Natural killer cell (primary cell): ENCODE data around the gene NFIA. TPM values are rescaled to one million over a fixed set of nuclear protein-coding genes. Genes with fewer than 3 reads are reported as not detected.

Experiments
- ATAC-seq, 3 donors: fragments of 150-1000 bp in 2 of 3; fragments of 200-7000 bp in 1 of 3; cut with Tn5 transposase; 1 replicate in 1 of 3; 2 replicates in 2 of 3; pipeline ENCODE4 v1.10.0; 2021; ENCODE audit warnings: mild to moderate bottlenecking in 2 of 3, moderate library complexity in 2 of 3
- DNase-seq, 2 donors: peaks; one replicate each; pipeline versions ENCODE4 v3.0.0 to v3.0.0-alpha.2; 2013 to 2021; ENCODE audit warnings: mixed read lengths in 1 of 2
- H3K27ac ChIP-seq: one replicate; pipeline ENCODE4 v1.5.1; 2013; ENCODE audit warnings: mild to moderate bottlenecking, low read length
- H3K27me3 ChIP-seq: one replicate; pipeline ENCODE4 v1.6.1; 2013; ENCODE audit warnings: low read length; ENCODE audit not compliant: control insufficient read depth, insufficient read depth
- H3K36me3 ChIP-seq: one replicate; pipeline ENCODE4 v1.6.1; 2013; ENCODE audit warnings: low read length; ENCODE audit not compliant: control insufficient read depth, insufficient read depth
- H3K4me1 ChIP-seq: one replicate; pipeline ENCODE4 v1.6.1; 2013; ENCODE audit warnings: low read length; ENCODE audit not compliant: control insufficient read depth, insufficient read depth
- H3K4me3 ChIP-seq: one replicate; pipeline ENCODE4 v1.5.1; 2013; ENCODE audit warnings: low read length
- H3K9me3 ChIP-seq: one replicate; pipeline ENCODE4 v1.6.1; 2013; ENCODE audit warnings: low read length; ENCODE audit not compliant: control insufficient read depth, insufficient read depth
- H3K27ac Mint-ChIP-seq, 2 donors: one replicate each; pipeline ENCODE4 v1.8.0; 2022; ENCODE audit warnings: mild to moderate bottlenecking in 2 of 2, mixed read lengths in 2 of 2, moderate library complexity in 1 of 2
- H3K27me3 Mint-ChIP-seq, 2 donors: one replicate each; pipeline ENCODE4 v1.8.0; 2022; ENCODE audit warnings: low read depth in 2 of 2, mixed read lengths in 2 of 2
- H3K36me3 Mint-ChIP-seq: one replicate; pipeline ENCODE4 v1.8.0; 2022; ENCODE audit warnings: mixed read lengths
- H3K4me1 Mint-ChIP-seq, 2 donors: one replicate each; pipeline ENCODE4 v1.8.0; 2022; ENCODE audit warnings: mixed read lengths in 2 of 2
- H3K4me3 Mint-ChIP-seq: one replicate; pipeline ENCODE4 v1.8.0; 2022; ENCODE audit warnings: mild to moderate bottlenecking, moderate library complexity, mixed read lengths
- H3K9me3 Mint-ChIP-seq, 2 donors: one replicate each; pipeline ENCODE4 v1.8.0; 2022; ENCODE audit warnings: mixed read lengths in 2 of 2
- CTCF ChIP-seq: fragments of 200-600 bp; IDR thresholded peaks from one replicate; pipeline ENCODE4 v1.8.0; 2022; ENCODE audit warnings: antibody characterized with exemption
- WGBS: methylation state at CpG from one replicate; pipeline ENCODE4 v1.1.7; 2013; ENCODE audit warnings: missing lambda C conversion rate; ENCODE audit not compliant: insufficient coverage; 5-methylcytosine and 5-hydroxymethylcytosine counted together
- intact Hi-C: fragments of 100-400 bp; cut with micrococcal nuclease; formaldehyde crosslinking; loops from one replicate; pipeline ENCODE4 v1.14.2; 2022
- total RNA-seq, 4 donors: library from RNA; stranded (reverse); fragments of 120-200 nt in 1 of 4; gene quantifications; one replicate each; pipeline versions ENCODE4 v1.2.3 to v1.2.4, GENCODE V29; 2013 to 2022

The NFIA gene
- total RNA-seq, 3 donors from 2014 or later (not counting 1 experiment from before 2014, with no cell fraction given) = 3.5 to 6.5 (median 3.6) TPM

DNA sequence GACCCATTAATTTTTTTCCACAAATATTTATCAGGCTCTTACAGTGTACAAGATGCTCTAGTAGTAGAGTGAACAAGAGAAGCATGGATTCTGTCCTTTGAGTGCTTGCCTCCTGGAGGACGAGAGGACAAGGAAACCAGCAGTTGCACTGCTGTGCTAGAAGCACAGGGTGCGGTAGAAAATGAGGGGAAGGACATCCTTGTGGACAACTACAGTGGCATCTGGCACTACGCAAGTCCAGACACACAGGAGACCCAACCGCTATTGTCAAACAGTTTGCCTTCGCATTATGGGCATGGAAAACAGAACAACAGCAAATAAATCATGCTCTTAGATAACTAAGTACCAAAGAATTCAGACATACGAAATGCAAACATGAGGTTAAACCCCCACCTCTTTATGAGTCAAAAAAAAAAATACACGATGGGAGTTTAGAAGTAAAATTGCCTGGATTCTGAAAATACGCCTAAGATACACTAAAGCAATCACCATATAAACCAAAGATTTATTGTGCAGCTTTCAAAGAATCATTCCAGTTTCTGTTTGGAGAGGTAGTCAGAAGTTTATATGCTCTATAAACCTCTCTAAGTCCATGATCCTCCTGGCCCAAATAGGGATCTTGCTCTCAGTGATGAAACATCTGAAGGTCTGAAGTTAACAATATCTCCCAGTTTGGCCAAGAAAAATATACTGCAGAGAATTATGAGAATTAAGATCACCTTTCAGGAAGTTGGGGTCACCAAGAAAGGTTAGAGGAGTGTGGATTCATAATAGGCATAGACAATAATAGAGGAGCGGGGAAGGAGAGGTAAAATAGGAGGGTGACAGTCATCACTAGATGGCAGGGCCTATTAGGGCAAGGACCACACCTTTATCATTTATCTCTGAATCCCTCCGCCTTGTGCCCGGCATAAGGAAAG is 307.8 kb downstream of the NFIA start:
- H3K36me3 Mint-ChIP-seq = no peaks in the 10 kb centered on the region
- no peak overlapping the region for H3K4me3 ChIP-seq
- intact Hi-C loops = no loop called here
- H3K27me3 ChIP-seq = no peaks in the 10 kb centered on the region
- H3K9me3 Mint-ChIP-seq = no peaks in the 10 kb centered on the region
- no peak overlapping the region for H3K27ac Mint-ChIP-seq
- H3K9me3 ChIP-seq = no peaks in the 10 kb centered on the region
- H3K4me3 Mint-ChIP-seq = no peak overlapping the region
- no peak for DNase-seq
- H3K4me1 Mint-ChIP-seq = peaks cover 0 to 6% of the 10 kb centered on the region in 2 donors
- TF ChIP-seq CTCF = no peak
- ATAC-seq = no peak
- no peak overlapping the region for H3K27ac ChIP-seq
- H3K4me1 ChIP-seq = no peaks in the 10 kb centered on the region
- 93% methylated on average over 6 of the region's 11 CpGs for WGBS
- H3K27me3 Mint-ChIP-seq = no peaks in the 10 kb centered on the region
- H3K36me3 ChIP-seq = no peaks in the 10 kb centered on the region

DNA sequence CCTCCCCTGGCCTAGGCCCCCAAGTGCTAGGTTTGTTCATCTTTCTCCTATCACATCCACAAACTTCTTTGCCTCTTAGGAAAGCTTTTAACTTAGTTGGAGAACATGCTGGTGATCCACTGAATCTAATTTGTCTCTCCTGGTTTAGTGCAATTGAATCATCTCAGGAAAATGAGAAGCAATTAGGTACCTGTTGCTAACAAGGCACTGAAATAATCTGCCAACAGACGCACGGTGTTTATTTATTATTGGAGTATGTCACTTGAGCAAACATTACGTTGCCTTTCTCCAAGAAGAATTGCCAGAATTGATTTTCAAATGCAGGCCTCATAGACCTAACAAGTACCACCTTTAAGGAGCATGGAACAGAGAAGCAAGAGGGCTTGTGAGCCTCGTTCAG is 309.4 kb downstream of the NFIA start:
- TF ChIP-seq CTCF = no peak
- Histone ChIP-seq H3K36me3 (no peaks in the 10 kb centered on the region), H3K4me1 (no peaks in the 10 kb centered on the region), H3K4me3 (no peak overlapping the region), H3K27ac (no peak overlapping the region), H3K27me3 (no peaks in the 10 kb centered on the region), H3K9me3 (no peaks in the 10 kb centered on the region)
- intact Hi-C loops = no loop called here
- Mint-ChIP-seq H3K27ac (no peak overlapping the region), H3K4me1 (peaks cover 0 to 6% of the 10 kb centered on the region in 2 donors), H3K36me3 (no peaks in the 10 kb centered on the region), H3K27me3 (no peaks in the 10 kb centered on the region), H3K4me3 (no peak overlapping the region), H3K9me3 (no peaks in the 10 kb centered on the region)
- 94% methylated on average over 4 of the region's 4 CpGs for WGBS
- DNase-seq = no peak
- ATAC-seq = no peak

DNA sequence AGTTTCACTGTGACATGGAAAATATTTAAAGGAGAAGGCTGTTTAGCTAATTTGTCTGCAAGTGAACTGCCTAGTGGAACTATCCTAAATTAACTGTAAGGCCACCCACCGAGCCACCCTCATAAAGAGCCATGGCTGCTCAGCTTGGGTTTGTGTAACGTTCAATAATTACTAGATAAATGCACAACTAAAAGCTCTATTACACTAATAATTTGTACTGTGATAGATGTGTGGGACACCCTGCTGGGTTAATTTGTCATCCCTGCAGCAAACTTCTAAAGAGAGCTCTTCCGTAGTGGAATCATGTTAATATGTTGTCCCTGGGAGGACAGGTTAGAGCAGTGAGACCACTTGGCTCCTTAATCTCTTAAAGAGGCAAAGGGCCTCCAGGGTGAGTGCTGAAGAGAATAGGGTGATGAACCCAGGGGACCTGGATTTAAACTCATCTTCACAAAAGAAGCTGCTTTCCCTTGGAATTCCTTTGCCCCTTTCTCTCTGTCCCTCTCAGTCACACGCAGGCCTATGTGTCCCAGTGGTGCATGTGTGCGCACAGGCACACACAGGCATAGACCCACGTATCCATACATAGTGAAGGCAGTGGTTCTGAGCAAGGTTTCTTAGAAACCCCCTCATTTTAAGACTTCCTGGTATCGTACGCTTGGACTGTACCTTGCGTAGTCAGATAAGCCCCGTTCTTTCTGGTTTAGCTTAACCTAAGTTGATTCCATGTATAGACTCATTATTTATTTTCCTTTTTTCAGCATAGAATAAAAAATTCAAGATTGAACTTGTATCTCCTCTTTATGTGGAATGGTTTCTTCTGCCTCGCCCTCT is 310.3 kb downstream of the NFIA start:
- intact Hi-C loops = no loop called here
- no peaks in the 10 kb centered on the region for H3K27me3 ChIP-seq
- TF ChIP-seq CTCF = no peak
- Mint-ChIP-seq H3K27me3 (no peaks in the 10 kb centered on the region), H3K27ac (no peak overlapping the region), H3K9me3 (no peaks in the 10 kb centered on the region), H3K4me3 (no peak overlapping the region), H3K36me3 (no peaks in the 10 kb centered on the region), H3K4me1 (peaks cover 0 to under 1% of the 10 kb centered on the region in 2 donors)
- no peak overlapping the region for H3K27ac ChIP-seq
- WGBS = 92% methylated on average over 10 of the region's 11 CpGs
- H3K4me3 ChIP-seq = no peak overlapping the region
- H3K36me3 ChIP-seq = no peaks in the 10 kb centered on the region
- no peaks in the 10 kb centered on the region for H3K4me1 ChIP-seq
- no peaks in the 10 kb centered on the region for H3K9me3 ChIP-seq
- DNase-seq (no peak), ATAC-seq (no peak)
